ENCODE data around the gene GABPB2.
A peak's percentile ranks its signal among the peaks of the same experiment; 100 is the strongest.

Gene GABPB2

DNA sequence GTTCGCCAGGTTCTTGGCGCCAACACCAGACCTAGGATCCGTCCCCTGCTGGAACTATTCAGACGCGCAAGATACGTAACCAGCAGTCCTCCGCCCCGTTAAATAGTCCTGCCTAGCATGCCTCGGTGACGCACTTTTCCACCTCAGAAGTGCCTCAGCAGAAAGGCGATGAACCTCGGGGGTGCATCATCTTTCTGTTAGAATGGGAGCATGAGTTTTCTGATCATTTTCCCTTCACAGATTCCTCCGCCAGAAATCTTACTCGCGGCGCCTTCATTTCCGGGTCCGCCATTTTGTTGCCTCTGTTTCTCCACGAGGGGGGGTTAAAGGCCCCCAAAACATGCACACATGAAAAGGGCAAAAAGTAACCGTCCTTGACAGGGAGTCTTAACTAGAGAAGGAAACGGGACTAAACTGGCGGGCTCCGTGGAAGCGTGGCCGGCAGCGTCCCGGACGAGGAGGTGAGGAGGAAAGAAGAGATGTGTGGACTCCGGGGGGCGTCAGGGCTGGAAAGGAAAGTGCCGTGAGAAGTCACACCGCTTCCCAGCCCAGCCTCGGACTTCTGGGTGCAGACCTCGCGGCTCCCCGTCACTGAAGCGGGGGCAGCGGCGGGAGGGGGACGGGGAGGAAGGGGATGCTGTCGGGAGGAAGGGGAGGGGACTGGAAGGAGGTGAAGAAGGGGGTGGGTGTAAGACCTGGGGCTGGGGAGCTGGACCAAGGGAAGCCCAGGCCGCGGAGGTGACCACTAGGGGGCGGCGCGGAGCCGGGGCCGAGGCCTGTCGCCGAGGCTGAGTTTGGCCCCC lies at the start of gene GABPB2:
GABPB2 (plus strand) TSS at position 288 of the 803 bp plus-strand sequence. CDS start 17,429 bp downstream, outside the sequence.
- peak; percentile 65 to 66 for DNase-seq (ENCODE audit: low read depth in 2 of 2, low spot score in 1 of 2)

DNA sequence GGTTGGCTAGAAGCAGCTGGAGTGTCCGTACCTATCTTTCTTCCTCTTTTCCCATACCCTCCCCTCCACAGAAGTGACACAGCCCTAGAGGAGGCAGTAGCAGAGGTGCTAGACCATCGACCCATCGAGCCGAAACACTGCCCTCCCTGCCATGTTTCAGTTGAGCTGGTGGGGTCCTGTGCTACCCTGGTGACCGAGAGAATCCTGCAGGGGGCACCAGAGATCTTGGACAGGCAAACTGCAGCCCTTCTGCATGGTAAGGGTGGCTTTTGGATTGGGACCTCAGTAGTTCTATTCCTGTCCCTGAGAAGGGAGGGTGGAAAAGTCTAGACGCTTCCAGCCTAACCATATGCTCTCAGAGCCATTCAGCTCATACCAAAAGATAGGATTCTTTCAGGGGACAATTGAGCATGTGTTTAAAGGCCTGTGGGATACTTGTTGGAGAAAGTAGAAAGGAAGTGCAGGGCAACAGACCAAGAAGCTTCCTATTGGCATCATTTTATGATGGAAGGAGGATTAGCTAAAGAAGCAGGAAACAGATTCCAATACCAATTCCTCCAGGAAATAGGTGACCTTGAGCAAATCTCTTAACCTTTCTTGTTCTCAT lies 45.9 kb upstream of the GABPB2 start:
- peak; percentile 68 to 71 for DNase-seq (ENCODE audit: low read depth in 2 of 2, low spot score in 1 of 2)

DNA sequence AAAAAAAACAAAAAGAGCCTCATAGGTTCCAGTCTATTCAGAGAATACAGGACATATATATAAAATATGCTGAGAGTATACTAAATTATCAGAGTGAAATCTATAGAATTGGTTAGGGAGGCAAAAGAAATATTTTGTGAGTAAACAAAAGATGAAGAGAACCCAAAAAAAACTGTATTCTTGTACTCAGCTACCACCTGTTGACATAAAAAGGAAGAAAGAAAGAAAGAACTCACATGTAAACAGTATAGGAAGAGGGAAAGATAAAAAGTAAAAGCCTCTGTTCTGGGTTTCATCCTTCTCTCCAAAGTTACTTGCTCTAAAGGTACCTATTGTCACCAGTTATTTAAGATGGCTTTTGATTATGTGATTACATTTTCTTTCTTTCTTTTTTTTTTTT lies 44.1 kb upstream of the GABPB2 start:
- no peak for DNase-seq (ENCODE audit: low read depth in 2 of 2, low spot score in 1 of 2)

DNA sequence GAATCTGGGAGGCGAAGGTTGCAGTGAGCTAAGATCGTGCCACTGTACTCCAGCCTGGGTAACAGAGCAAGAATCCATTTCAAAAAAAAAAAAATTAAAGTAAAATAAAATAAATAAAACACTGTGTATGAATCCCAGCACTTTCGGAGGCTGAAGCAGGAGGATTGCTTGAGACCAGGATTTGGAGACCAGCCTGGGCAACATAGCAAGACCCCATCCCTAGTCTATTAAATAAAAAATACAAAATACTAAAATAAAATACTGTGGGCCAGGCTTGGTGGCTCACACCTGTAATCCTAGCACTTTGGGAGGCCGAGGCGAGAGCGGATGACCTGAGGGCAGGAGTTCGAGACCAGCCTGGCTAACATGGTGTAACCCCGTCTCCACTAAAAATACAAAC lies 38.4 kb upstream of the GABPB2 start:
- no peak for DNase-seq (ENCODE audit: low read depth in 2 of 2, low spot score in 1 of 2)

DNA sequence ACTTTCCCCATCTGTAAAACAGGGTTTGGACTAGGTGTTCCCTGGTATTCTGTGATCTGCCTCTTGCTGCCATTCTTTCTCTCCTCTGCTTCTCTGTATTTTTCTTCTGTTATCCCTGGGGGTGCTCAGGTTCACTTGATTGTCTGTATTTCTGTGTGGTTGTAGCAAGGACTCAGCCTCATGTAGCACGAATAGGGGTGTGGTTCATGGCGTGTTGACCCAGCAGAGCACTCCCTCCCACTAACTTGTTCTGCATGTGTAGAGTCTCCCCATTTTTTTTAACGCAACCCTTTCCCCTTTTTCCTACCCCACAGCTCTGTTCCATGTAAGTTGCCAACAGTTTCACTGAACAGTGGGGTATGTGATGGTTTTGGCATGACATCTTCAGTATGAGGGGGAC lies 35.4 kb upstream of the GABPB2 start:
- DNase-seq (ENCODE audit: low read depth in 2 of 2, low spot score in 1 of 2) = no peak

DNA sequence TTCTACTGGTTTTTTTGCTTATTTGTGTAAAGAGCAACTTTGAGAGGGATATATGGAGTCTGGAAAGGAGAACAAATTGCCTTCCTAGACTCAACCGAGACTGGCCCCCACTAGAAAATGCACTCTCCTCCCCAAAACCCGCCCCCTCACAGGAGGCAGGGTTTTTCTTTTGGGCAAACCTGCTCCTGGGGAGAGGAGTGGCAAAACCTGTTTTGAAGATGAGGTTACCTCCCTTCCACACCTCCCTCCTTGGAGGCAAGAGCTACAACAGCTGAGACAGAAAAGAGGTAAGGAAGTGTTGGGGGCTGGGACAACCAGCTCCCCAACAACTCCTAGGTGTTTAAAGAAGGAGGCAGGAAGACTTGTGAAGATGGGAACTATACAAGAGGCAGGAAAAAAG lies 34.2 kb upstream of the GABPB2 start, which contains the start of gene BNIPL:
BNIPL (plus strand) TSS at position 231 of the 400 bp plus-strand sequence; CDS start at position 371, 140 bp downstream.
- DNase-seq (ENCODE audit: low read depth in 2 of 2, low spot score in 1 of 2) = no peak

DNA sequence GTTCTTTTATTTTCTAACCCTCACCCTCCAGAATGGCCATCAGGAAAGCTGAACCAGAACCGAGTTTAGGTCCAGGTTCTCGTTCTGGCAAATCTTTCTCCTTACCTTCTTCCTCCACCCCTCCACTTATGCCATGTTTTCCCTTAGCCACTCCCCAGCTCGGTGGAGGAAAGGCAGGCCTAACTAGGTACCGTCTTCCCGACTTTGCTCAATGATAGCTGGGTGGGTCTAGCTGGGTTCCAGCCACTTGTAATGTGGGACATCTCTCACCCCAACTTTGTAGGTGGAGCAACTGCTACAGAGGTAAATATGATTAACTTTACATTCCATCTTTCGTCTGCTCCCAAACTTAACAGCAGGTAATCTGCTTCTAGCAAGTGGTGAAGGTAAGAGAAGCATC lies 33.5 kb upstream of the GABPB2 start:
- DNase-seq (ENCODE audit: low read depth in 2 of 2, low spot score in 1 of 2) = no peak

DNA sequence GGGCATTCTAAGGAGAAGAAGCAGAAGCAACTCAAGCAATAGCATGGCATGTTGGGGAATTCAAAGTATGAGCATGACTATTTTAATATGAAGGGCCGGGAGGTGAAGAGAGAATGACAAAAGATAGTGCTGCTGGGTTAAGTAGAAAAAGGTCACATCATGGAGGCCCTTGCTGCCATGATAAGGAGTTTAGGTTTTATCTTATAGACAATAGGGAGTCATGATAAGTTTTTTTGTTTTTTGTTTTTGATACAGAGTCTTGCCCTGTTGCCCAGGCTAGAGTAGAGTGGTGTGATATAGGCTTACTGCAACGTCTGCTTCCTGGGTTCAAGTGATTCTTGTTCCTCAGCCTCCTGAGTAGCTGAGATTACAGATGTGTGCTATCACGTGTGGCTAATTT lies 31.0 kb upstream of the GABPB2 start:
- DNase-seq (ENCODE audit: low read depth in 2 of 2, low spot score in 1 of 2) = no peak

DNA sequence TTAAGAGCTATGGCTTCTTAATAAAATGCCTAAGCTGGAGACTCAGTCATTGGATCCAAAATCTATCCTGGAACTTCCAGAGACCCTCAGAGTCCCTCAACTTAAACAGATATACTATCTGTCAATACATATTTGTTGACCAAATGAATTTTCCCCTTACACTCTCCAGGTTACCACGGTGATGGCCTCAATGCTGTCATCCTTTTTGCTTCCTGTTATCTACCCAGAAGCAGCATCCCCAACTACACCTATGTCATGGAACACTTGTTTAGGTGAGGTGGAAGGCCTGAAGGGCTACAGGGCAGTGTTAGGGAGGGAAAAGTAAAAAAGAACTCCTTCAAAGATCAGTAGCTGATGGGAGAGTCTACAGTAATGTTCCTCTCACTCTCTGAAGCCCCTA lies 27.4 kb upstream of the GABPB2 start:
- no peak for DNase-seq (ENCODE audit: low read depth in 2 of 2, low spot score in 1 of 2)

DNA sequence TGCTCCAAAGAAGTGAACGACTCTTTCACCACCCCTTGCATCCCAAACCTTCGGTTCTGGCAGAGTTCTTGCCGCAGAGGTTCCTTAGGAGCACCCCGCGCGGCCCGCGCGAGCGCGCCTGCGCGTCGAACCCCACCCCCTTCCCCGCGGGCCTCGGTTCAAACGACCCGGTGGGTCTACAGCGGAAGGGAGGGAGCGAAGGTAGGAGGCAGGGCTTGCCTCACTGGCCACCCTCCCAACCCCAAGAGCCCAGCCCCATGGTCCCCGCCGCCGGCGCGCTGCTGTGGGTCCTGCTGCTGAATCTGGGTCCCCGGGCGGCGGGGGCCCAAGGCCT lies 23.0 kb upstream of the GABPB2 start, which contains the start of gene C1orf56:
C1orf56 (plus strand) TSS at position 161 of the 334 bp plus-strand sequence; CDS start at position 258, 97 bp downstream.
- no peak for DNase-seq (ENCODE audit: low read depth in 2 of 2, low spot score in 1 of 2)

DNA sequence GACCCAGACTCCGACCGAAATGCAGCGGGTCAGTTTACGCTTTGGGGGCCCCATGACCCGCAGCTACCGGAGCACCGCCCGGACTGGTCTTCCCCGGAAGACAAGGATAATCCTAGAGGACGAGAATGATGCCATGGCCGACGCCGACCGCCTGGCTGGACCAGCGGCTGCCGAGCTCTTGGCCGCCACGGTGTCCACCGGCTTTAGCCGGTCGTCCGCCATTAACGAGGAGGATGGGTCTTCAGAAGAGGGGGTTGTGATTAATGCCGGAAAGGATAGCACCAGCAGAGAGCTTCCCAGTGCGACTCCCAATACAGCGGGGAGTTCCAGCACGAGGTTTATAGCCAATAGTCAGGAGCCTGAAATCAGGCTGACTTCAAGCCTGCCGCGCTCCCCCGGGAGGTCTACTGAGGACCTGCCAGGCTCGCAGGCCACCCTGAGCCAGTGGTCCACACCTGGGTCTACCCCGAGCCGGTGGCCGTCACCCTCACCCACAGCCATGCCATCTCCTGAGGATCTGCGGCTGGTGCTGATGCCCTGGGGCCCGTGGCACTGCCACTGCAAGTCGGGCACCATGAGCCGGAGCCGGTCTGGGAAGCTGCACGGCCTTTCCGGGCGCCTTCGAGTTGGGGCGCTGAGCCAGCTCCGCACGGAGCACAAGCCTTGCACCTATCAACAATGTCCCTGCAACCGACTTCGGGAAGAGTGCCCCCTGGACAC lies 22.5 kb upstream of the GABPB2 start:
- DNase-seq (ENCODE audit: low read depth in 2 of 2, low spot score in 1 of 2) = no peak

DNA sequence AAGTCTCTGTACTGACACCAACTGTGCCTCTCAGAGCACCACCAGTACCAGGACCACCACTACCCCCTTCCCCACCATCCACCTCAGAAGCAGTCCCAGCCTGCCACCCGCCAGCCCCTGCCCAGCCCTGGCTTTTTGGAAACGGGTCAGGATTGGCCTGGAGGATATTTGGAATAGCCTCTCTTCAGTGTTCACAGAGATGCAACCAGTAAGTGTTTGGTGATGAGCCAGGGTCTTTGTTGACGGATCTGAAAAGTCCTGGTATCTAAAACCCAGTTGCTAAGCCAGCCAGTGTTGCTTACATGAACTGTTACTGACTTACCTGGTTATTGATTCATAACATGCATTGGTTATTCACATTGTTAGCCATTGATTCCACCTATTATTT lies 21.9 kb upstream of the GABPB2 start:
- DNase-seq (ENCODE audit: low read depth in 2 of 2, low spot score in 1 of 2) = no peak

DNA sequence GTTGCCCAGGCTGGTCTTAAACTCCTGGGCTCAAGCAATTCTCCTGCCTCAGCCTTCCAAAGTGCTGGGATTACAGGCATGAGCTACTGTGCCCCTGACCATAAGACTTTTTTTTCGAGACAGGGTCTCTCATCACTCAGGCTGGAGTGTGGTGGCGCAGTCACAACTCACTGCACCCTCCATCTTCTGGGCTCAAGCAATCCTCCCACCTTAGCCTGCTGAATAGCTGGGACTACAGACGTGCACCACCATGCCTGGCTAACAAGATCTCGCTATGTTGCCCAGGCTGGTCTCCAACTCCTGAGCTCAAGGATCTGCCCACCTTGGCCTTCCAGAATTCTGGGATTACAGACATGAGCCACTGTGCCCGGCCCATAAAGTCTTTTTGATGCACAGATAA lies 21.1 kb upstream of the GABPB2 start:
- DNase-seq (ENCODE audit: low read depth in 2 of 2, low spot score in 1 of 2) = no peak

DNA sequence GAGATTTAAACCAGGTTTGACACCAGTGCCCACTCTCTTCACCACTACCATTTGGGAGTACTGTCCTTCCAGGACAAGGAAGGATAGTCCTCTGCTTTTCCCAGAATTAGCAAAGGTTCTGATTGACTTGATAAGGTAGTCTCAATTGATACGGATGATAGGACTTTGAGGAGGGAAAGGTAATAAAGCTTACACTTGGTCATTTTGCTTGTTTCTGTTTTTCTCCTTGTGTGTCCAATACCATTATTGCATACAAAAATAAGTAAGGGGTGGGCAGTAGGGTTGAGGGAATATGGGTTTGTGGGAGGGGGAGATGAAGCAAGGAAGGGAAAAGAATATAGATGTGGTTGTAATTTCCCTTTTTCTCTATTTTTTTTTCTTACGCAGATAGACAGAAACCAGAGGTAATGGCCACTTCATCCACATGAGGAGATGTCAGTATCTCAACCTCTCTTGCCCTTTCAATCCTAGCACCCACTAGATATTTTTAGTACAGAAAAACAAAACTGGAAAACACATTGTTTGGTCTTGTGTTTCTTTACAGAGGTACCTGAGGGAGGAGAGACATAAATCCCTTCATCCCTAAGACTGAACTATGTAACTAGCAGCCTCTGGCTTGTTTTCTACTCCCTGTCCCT lies 20.4 kb upstream of the GABPB2 start:
- no peak for DNase-seq (ENCODE audit: low read depth in 2 of 2, low spot score in 1 of 2)

DNA sequence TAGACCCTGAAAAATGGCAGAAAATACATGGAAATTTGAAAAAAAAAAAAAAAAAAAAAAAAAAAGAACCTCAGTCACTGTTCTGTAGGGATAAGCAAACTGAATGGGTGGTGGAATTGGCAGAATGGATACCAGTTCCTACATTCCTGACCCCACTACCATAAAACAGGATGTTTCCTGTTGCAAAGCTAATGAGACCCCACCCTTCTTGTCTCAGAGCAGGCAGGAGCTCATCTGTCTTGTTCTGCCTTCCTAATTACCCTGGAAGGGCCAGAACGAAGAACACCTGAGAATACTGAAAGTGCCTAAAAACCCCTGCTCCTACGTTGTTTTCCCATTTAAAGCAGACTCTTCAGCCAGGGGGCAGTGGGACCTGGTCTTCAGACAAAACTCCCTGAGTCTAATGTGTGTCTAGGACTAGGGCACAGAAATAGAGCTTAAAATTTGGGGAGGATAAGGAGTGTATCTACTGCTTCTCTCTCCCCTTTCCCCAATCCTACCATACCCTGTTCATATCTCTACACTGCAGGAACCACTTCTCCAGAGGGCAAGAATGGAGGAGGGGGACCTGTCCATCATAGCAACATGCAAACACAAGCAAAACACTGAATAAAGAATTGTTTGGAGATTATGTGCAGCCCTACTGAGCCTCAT lies 19.1 kb upstream of the GABPB2 start:
- DNase-seq (ENCODE audit: low read depth in 2 of 2, low spot score in 1 of 2) = no peak

DNA sequence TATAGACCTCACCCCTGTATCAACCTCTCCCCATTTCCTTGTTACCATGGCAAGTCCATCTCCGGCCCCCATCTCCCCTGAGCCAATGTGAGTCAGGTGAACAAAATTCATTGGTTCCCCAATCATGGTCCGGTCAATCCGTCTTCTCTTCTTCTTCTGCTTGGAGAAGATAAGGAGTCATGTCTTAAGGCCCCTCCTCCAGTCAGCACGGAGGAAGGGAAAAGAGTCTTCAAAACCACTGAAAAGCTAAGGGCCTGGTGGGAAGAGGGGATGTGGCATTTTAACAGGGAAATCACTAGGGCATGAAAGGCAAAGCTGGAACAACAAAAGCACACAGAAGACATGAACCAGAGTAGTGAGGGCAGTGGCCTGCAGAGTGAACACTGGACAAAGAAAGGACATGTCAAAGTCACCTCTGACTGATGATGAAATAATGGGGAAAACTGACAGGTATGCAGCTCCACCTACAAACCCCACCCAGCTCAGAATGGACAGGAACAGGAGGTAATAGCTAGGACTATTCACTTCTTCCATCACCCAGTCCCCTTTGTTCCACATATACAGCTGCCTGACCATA lies 15.5 kb upstream of the GABPB2 start:
- no peak for DNase-seq (ENCODE audit: low read depth in 2 of 2, low spot score in 1 of 2)

DNA sequence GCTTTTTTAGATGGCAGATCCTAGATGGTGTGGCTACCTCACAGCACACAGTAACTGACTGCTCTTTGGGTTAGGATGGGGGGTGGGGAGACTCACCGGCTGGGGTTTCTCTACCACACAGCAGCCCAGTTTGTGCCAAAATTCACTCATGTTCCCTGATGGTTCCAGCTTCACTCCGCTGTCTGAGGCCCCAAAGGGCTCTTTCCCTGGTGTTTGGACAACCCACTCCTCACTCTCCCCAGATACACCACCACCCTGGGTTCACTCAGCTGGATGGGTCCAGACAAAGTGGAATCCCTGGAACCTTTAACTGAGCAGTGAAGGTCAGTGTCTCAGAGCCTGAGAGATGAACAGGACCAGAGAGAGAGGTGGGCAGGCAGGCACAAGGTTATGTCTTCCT lies 15.0 kb upstream of the GABPB2 start:
- DNase-seq (ENCODE audit: low read depth in 2 of 2, low spot score in 1 of 2) = no peak

DNA sequence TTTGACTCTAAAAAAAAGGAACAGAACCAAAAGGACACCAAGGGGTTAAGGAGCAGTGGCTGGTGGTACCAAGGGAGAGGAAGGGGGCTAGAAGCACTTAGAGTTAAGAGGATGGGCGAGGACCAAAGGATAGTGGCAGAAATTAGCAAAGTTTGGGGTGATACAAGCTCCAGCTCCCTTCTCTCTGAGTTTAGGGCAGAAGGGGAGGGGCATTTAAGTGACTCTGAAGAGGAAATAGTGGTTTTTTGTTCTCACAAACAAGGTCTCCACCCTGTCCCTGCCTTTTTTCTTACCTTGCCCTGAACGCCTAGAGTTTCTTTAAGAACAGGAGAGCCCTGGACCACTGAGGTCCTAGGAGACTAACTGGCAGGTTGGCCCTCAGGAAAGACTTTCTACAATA lies 14.4 kb upstream of the GABPB2 start:
- DNase-seq (ENCODE audit: low read depth in 2 of 2, low spot score in 1 of 2) = no peak

DNA sequence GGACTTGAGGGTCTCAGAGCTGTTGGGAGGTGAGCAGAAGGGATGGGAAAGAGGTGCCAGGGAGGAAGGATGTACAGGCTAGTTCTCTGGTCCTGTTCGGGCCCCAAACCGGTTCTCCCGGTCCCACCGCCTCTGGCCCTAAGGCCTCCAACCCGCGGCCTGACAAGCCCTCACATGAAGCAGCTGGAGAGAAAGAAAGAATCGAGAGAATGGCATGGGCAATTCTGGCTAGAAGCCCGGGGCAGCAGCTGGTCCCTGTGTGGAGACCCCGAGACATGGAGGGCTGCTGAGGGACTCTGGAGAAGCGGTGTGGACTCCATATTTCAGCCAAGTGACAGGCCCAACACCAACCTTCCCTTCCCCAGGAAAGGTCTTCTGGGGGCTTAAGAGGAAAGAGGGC lies 11.9 kb upstream of the GABPB2 start:
- DNase-seq (ENCODE audit: low read depth in 2 of 2, low spot score in 1 of 2) = no peak

DNA sequence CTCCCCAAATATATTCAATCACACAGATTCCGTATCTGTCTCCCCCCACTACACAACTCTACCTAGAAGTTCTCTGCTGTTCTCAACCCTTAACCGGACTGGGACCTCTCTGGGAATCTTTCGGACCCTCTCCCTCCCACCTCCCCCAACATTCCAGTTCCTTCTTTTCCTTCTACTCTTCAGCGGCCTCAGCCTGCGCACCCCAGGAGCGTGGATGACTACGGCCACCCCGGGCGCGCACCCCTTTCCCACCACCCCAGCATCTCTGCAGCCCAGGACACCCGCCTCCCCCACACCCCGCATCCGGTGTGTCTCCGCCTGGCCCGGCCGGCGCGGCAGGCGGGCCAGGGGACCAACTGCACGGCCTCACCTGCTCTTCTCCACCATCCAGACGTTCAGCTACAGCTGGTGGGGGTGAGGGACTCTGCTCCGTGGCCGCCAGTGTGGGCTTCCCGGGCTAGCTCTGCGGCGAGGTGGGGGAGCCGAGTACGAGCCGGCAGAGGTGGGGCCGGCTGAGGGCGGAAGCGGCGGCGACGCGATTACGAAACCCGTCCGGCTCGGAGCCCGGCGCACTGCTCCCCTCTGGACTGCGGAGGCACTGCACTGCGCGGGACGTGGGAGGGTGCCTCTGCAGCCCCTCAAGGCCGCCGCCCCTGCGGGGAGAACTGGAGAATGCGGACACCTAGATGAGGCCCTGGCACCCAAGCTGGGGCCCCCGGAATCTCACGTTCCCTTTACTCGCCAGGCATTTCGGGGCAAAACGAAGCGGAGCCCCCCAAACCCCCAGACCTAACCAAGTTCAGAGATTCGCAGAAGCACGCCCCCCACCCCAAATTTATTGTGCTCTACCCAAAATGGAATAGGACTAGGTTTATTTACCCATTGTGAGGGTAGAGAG lies 11.2 kb upstream of the GABPB2 start, which contains the start of gene CDC42SE1:
CDC42SE1 (minus strand) TSS at position 514 of the 898 bp plus-strand sequence. CDS start 3,892 bp downstream, outside the sequence.
- DNase-seq (ENCODE audit: low read depth in 2 of 2, low spot score in 1 of 2) = peak; percentile 53 to 69

Data from stimulated activated CD8-positive, alpha-beta memory T cell treated with anti-CD3 and anti-CD28 coated beads, Interleukin-4, amount 100 ng/mL, for 4 hours (primary cell).